Suprapubic skin (tissue), 4 donors: ENCODE results near the gene NAA10. TPM values are rescaled to one million over a fixed set of nuclear protein-coding genes. Genes with fewer than 3 reads are reported as not detected.

Experiments used
- DNase-seq, 2 donors: peaks; one replicate each; pipeline ENCODE4 v3.0.0-alpha.2; 2019; ENCODE audit warnings: low spot score in 2 of 2
- H3K27ac ChIP-seq: fragments of 200-600 bp; sonication (generic); one replicate; pipeline ENCODE4 v1.5.1; 2019
- H3K27me3 ChIP-seq: fragments of 200-600 bp; sonication (generic); one replicate; pipeline ENCODE4 v1.5.1; 2019
- H3K36me3 ChIP-seq: fragments of 200-600 bp; sonication (generic); one replicate; pipeline ENCODE4 v1.5.1; 2019
- H3K4me1 ChIP-seq: fragments of 200-600 bp; sonication (generic); one replicate; pipeline ENCODE4 v1.5.1; 2019
- H3K4me3 ChIP-seq: fragments of 200-600 bp; sonication (generic); one replicate; pipeline ENCODE4 v1.5.1; 2019; ENCODE audit warnings: mild to moderate bottlenecking
- H3K9me3 ChIP-seq: fragments of 200-600 bp; sonication (generic); one replicate; pipeline ENCODE4 v1.5.1; 2019
- CTCF ChIP-seq, 2 donors: fragments of 200-600 bp in 1 of 2; fragments of 450-650 bp in 1 of 2; sonication (generic) in 1 of 2; IDR thresholded peaks; one replicate each; pipeline ENCODE4 v1.5.1; 2016 to 2019; ENCODE audit warnings: antibody characterized with exemption in 2 of 2, mild to moderate bottlenecking in 1 of 2, moderate library complexity in 1 of 2
- EP300 ChIP-seq: sonication (generic); formaldehyde crosslinking; IDR thresholded peaks from one replicate; pipeline ENCODE4 v1.6.1; 2017; ENCODE audit warnings: antibody characterized with exemption
- POLR2A ChIP-seq, 2 donors: fragments of 450-650 bp; IDR thresholded peaks; one replicate each; pipeline ENCODE4 v1.6.1; 2017; ENCODE audit warnings: antibody characterized with exemption in 2 of 2, mild to moderate bottlenecking in 2 of 2, moderate library complexity in 2 of 2
- POLR2AphosphoS5 ChIP-seq, 3 donors: sonication (generic); formaldehyde crosslinking; IDR thresholded peaks; one replicate each; pipeline ENCODE4 v1.6.1; 2017; ENCODE audit warnings: antibody characterized with exemption in 3 of 3
- WGBS: methylation state at CpG from one replicate; pipeline ENCODE4 v1.1.5; 2018; 5-methylcytosine and 5-hydroxymethylcytosine counted together
- total RNA-seq, 4 donors: library from RNA; depleted of rRNA; stranded (reverse); fragments of >200 nt; gene quantifications; one replicate each; pipeline ENCODE4 v1.1.0, GENCODE V29; 2016

The NAA10 gene
- total RNA-seq, 4 donors from 2014 or later = 58.5 to 97.2 (median 73.0) TPM

GRCh38 chrX:153971450-153972367 lies 36.9 kb upstream of the NAA10 start, which contains the start of gene HCFC1:
TSS of gene HCFC1 (minus strand) at chrX:153971818. CDS start at chrX:153970840, 978 bp downstream.
- WGBS = 14% methylated on average over 55 of the region's 96 CpGs
- peaks cover 47% of the 10 kb centered on the region for H3K4me1 ChIP-seq

GRCh38 chrX:153971124-153971449 lies 36.2 kb upstream of the NAA10 start:
- TF ChIP-seq POLR2A (IDR thresholded peaks at IDR 0.05) (peak in 1 of 2 donors; percentile 52), POLR2AphosphoS5 (IDR thresholded peaks at IDR 0.05) (no peak), CTCF (IDR thresholded peaks at IDR 0.05) (no peak), EP300 (no peak)
- no CpG with 5 or more reads among the region's 34 CpGs for WGBS
- H3K27me3 ChIP-seq = no peaks in the 10 kb centered on the region
- peak; percentile 93 to 95 for DNase-seq
- peaks cover 53% of the 10 kb centered on the region for H3K4me1 ChIP-seq
- H3K27ac ChIP-seq = peak overlapping the region; percentile 98
- no peaks in the 10 kb centered on the region for H3K36me3 ChIP-seq
- no peaks in the 10 kb centered on the region for H3K9me3 ChIP-seq
- H3K4me3 ChIP-seq = peak overlapping the region; percentile 60

More at GRCh38 chrX:153971450-153972367, 36.9 kb upstream of the NAA10 start, which contains the start of gene HCFC1:
- no peaks in the 10 kb centered on the region for H3K27me3 ChIP-seq
- peak in 2 of 3 donors; percentile 5 to 47 for TF ChIP-seq POLR2AphosphoS5 (IDR thresholded peaks at IDR 0.05)
- no peak for TF ChIP-seq CTCF (IDR thresholded peaks at IDR 0.05)
- no peaks in the 10 kb centered on the region for H3K36me3 ChIP-seq
- H3K9me3 ChIP-seq = no peaks in the 10 kb centered on the region
- H3K4me3 ChIP-seq = peak within 1 kb of the TSS; percentile 60
- peak; percentile 96 to 97 for DNase-seq
- peak within 1 kb of the TSS; percentile 98 for H3K27ac ChIP-seq

- Histone ChIP-seq H3K36me3 (no peaks in the 10 kb centered on the region), H3K27me3 (no peaks in the 10 kb centered on the region), H3K4me1 (peaks cover 58% of the 10 kb centered on the region), H3K4me3 (peak overlapping the region; percentile 60), H3K9me3 (no peaks in the 10 kb centered on the region), H3K27ac (peak overlapping the region; percentile 98)
- peak in 1 of 2 donors; percentile 66 for DNase-seq
- WGBS = 8% methylated on average over 33 of the region's 49 CpGs
- TF ChIP-seq EP300 (no peak), CTCF (IDR thresholded peaks at IDR 0.05) (no peak), POLR2AphosphoS5 (IDR thresholded peaks at IDR 0.05) (no peak), POLR2A (IDR thresholded peaks at IDR 0.05) (no peak)
Observed at GRCh38 chrX:153970357-153971123, 35.7 kb upstream of the NAA10 start.

GRCh38 chrX:153969904-153970356 lies 35.1 kb upstream of the NAA10 start:
- Histone ChIP-seq H3K9me3 (no peaks in the 10 kb centered on the region), H3K27ac (peak overlapping the region; percentile 98), H3K4me3 (peak overlapping the region; percentile 60), H3K27me3 (no peaks in the 10 kb centered on the region), H3K36me3 (no peaks in the 10 kb centered on the region), H3K4me1 (peaks cover 58% of the 10 kb centered on the region)
- peak in 1 of 2 donors; percentile 72 for DNase-seq
- TF ChIP-seq EP300 (no peak), POLR2A (IDR thresholded peaks at IDR 0.05) (no peak), POLR2AphosphoS5 (IDR thresholded peaks at IDR 0.05) (no peak), CTCF (IDR thresholded peaks at IDR 0.05) (no peak)
- 27% methylated on average over 26 of the region's 26 CpGs for WGBS
